ENCODE data around the gene SH3BP4. TPM values are rescaled to one million over a fixed set of nuclear protein-coding genes. Genes with fewer than 3 reads are reported as not detected.

Gene SH3BP4
- total and polyA plus RNA-seq, 2 of the 13 experiments (the other 11 are each of a cell fraction or from before 2014, with no cell fraction given) = 34.6 to 99.1 TPM

GRCh38 chr2:235005603-235006259, 53.9 kb downstream of the SH3BP4 start (continued):
- TF ChIP-seq, protein P1, sequence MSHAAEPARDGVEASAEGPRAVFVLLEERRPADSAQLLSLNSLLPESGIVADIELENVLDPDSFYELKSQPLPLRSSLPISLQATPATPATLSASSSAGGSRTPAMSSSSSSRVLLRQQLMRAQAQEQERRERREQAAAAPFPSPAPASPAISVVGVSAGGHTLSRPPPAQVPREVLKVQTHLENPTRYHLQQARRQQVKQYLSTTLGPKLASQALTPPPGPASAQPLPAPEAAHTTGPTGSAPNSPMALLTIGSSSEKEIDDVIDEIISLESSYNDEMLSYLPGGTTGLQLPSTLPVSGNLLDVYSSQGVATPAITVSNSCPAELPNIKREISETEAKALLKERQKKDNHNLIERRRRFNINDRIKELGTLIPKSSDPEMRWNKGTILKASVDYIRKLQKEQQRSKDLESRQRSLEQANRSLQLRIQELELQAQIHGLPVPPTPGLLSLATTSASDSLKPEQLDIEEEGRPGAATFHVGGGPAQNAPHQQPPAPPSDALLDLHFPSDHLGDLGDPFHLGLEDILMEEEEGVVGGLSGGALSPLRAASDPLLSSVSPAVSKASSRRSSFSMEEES (CRISPR knock-in tag; IDR thresholded peaks at IDR 0.05) = peak; percentile 94
- TF ChIP-seq ZBTB8A (CRISPR knock-in tag; IDR thresholded peaks at IDR 0.05; ENCODE audit: borderline replicate concordance, low read depth) = no peak
- TF ChIP-seq, protein P2, sequence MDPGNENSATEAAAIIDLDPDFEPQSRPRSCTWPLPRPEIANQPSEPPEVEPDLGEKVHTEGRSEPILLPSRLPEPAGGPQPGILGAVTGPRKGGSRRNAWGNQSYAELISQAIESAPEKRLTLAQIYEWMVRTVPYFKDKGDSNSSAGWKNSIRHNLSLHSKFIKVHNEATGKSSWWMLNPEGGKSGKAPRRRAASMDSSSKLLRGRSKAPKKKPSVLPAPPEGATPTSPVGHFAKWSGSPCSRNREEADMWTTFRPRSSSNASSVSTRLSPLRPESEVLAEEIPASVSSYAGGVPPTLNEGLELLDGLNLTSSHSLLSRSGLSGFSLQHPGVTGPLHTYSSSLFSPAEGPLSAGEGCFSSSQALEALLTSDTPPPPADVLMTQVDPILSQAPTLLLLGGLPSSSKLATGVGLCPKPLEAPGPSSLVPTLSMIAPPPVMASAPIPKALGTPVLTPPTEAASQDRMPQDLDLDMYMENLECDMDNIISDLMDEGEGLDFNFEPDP (CRISPR knock-in tag; conservative IDR thresholded peaks at IDR 0.05) = 0 out of 2 replicates have a peak, but pooled peaks have one; percentile 94
- no peak; the same call in 1 of the 2 replicates for TF ChIP-seq SRY (CRISPR knock-in tag; IDR thresholded peaks at IDR 0.05)
- 0 out of 2 replicates have a peak, but pooled peaks have one; percentile 15 for TF ChIP-seq NFYB (CRISPR knock-in tag; IDR thresholded peaks at IDR 0.05)
- TF ChIP-seq, protein P3, sequence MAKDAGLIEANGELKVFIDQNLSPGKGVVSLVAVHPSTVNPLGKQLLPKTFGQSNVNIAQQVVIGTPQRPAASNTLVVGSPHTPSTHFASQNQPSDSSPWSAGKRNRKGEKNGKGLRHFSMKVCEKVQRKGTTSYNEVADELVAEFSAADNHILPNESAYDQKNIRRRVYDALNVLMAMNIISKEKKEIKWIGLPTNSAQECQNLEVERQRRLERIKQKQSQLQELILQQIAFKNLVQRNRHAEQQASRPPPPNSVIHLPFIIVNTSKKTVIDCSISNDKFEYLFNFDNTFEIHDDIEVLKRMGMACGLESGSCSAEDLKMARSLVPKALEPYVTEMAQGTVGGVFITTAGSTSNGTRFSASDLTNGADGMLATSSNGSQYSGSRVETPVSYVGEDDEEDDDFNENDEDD (CRISPR knock-in tag; IDR thresholded peaks at IDR 0.05; ENCODE audit: borderline replicate concordance) = peak; percentile 95
- TF ChIP-seq ZBTB20 (CRISPR knock-in tag; IDR thresholded peaks at IDR 0.05; ENCODE audit: borderline replicate concordance, low read depth) = peak; percentile 92; the same call in 1 of the 2 replicates
- TF ChIP-seq, protein P4, sequence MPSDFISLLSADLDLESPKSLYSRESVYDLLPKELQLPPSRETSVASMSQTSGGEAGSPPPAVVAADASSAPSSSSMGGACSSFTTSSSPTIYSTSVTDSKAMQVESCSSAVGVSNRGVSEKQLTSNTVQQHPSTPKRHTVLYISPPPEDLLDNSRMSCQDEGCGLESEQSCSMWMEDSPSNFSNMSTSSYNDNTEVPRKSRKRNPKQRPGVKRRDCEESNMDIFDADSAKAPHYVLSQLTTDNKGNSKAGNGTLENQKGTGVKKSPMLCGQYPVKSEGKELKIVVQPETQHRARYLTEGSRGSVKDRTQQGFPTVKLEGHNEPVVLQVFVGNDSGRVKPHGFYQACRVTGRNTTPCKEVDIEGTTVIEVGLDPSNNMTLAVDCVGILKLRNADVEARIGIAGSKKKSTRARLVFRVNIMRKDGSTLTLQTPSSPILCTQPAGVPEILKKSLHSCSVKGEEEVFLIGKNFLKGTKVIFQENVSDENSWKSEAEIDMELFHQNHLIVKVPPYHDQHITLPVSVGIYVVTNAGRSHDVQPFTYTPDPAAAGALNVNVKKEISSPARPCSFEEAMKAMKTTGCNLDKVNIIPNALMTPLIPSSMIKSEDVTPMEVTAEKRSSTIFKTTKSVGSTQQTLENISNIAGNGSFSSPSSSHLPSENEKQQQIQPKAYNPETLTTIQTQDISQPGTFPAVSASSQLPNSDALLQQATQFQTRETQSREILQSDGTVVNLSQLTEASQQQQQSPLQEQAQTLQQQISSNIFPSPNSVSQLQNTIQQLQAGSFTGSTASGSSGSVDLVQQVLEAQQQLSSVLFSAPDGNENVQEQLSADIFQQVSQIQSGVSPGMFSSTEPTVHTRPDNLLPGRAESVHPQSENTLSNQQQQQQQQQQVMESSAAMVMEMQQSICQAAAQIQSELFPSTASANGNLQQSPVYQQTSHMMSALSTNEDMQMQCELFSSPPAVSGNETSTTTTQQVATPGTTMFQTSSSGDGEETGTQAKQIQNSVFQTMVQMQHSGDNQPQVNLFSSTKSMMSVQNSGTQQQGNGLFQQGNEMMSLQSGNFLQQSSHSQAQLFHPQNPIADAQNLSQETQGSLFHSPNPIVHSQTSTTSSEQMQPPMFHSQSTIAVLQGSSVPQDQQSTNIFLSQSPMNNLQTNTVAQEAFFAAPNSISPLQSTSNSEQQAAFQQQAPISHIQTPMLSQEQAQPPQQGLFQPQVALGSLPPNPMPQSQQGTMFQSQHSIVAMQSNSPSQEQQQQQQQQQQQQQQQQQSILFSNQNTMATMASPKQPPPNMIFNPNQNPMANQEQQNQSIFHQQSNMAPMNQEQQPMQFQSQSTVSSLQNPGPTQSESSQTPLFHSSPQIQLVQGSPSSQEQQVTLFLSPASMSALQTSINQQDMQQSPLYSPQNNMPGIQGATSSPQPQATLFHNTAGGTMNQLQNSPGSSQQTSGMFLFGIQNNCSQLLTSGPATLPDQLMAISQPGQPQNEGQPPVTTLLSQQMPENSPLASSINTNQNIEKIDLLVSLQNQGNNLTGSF (CRISPR knock-in tag; IDR thresholded peaks at IDR 0.05) = peak; percentile 56; the same call in 1 of the 2 replicates
- TF ChIP-seq AKAP8 (CRISPR knock-in tag; IDR thresholded peaks at IDR 0.05) = peak; percentile 90; the same call in 1 of the 2 replicates
- no peak for TF ChIP-seq ZNF841 (CRISPR knock-in tag; IDR thresholded peaks at IDR 0.05; ENCODE audit: borderline replicate concordance)
- peak; percentile 35; the same call in 1 of the 2 replicates for TF ChIP-seq MEIS1 (CRISPR knock-in tag; IDR thresholded peaks at IDR 0.05; ENCODE audit: borderline replicate concordance)
- TF ChIP-seq SKIL (CRISPR knock-in tag; IDR thresholded peaks at IDR 0.05; ENCODE audit: borderline replicate concordance) = peak; percentile 93
- peak; percentile 94; the same call in 1 of the 2 replicates for TF ChIP-seq ZNF619 (CRISPR knock-in tag; IDR thresholded peaks at IDR 0.05)
- TF ChIP-seq ZNF225 (CRISPR knock-in tag; IDR thresholded peaks at IDR 0.05) = peak; percentile 89; the same call in 1 of the 2 replicates

Measured in HepG2 (cell line).